ACC112 (cell line): ENCODE results near the gene GRK4.
"Not testable (repeated sequence)": the region's sequence is repeated elsewhere in the genome, so short reads cannot be mapped to it uniquely, and the experiment has no call there.

Source experiments
- H2AFZ ChIP-seq: fragments of 200-600 bp; sonication (generic); one replicate; pipeline ENCODE4 v1.6.0; 2017; ENCODE audit warnings: antibody characterized with exemption, low read length; ENCODE audit not compliant: unreplicated experiment
- H3K27ac ChIP-seq: fragments of 200-600 bp; sonication (generic); 2 replicates; pipeline ENCODE4 v1.5.1; 2014; ENCODE audit warnings: low read depth, mild to moderate bottlenecking, antibody characterized with exemption, low read length, moderate library complexity
- H3K27me3 ChIP-seq: fragments of 200-600 bp; sonication (generic); 2 replicates; pipeline ENCODE4 v1.6.1; 2014; ENCODE audit warnings: mild to moderate bottlenecking, antibody characterized with exemption, low read length, moderate library complexity, mixed read lengths; ENCODE audit not compliant: insufficient read depth
- H3K36me3 ChIP-seq: fragments of 200-600 bp; sonication (generic); 2 replicates; pipeline ENCODE4 v1.6.1; 2016; ENCODE audit warnings: mild to moderate bottlenecking, antibody characterized with exemption, low read length, moderate library complexity, mixed read lengths; ENCODE audit not compliant: insufficient read depth
- H3K4me1 ChIP-seq: fragments of 200-600 bp; sonication (generic); one replicate; pipeline ENCODE4 v1.6.1; 2016; ENCODE audit warnings: low read length, mixed read lengths; ENCODE audit not compliant: insufficient read depth, unreplicated experiment, control insufficient read depth
- H3K4me3 ChIP-seq: fragments of 200-600 bp; sonication (generic); 2 replicates; pipeline ENCODE4 v1.5.1; 2014; ENCODE audit warnings: mild to moderate bottlenecking, low read depth, low read length
- H3K79me2 ChIP-seq: fragments of 200-600 bp; sonication (generic); one replicate; pipeline ENCODE4 v1.6.0; 2016; ENCODE audit warnings: low read length; ENCODE audit not compliant: control insufficient read depth, unreplicated experiment, insufficient read depth

The GRK4 gene

DNA sequence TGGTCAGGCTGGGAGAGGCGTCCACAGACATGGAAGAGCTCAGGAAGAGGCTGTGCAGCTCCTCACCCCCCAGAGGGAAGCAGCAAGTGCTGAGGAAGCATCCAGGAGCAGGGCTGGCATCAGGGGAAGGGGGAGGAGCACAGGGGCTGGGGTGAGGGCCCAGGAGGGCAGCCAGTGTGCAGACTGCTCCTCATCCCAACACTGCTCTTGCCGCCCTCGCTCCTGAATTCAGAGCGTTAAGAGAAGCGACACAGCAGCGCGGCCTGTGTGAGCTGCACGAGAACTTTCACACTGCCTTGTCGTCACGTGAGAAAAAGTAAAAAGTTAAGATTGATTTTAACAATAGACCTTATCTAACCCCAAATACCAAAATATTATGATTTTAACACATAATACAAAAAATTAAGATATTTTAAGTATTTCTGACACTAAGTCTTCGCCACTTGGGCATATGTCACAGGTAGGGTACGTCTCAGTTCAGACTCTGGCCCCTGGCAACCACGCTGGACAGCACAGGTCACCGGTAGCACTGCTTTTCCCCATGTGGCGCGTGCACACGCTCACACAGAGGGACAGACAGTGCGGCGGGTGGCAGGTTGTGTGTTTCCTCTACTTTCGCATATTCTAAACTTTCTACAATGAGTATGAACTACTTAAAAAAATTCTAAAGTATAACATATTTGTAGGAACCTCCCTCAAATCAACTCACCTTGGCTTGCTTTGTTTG lies 19.8 kb upstream of the GRK4 start:
- Histone ChIP-seq H3K4me3 (no peak overlapping the region), H3K4me1 (no peaks in the 10 kb centered on the region), H3K27me3 (no peaks in the 10 kb centered on the region), H3K79me2 (no peaks in the 10 kb centered on the region), H2AFZ (no peak overlapping the region), H3K27ac (no peak overlapping the region), H3K36me3 (peaks cover 44% of the 10 kb centered on the region; the same call in 1 of the 2 replicates)

GRCh38 chr4:2944091-2944482 lies 19.3 kb upstream of the GRK4 start:
- no peak overlapping the region for H2AFZ ChIP-seq
- peaks cover 41% of the 10 kb centered on the region; the same call in 1 of the 2 replicates for H3K36me3 ChIP-seq
- H3K27ac ChIP-seq: no peak overlapping the region
- H3K4me1 ChIP-seq: no peaks in the 10 kb centered on the region
- H3K27me3 ChIP-seq: no peaks in the 10 kb centered on the region
- H3K79me2 ChIP-seq: no peaks in the 10 kb centered on the region
- no peak overlapping the region for H3K4me3 ChIP-seq

DNA sequence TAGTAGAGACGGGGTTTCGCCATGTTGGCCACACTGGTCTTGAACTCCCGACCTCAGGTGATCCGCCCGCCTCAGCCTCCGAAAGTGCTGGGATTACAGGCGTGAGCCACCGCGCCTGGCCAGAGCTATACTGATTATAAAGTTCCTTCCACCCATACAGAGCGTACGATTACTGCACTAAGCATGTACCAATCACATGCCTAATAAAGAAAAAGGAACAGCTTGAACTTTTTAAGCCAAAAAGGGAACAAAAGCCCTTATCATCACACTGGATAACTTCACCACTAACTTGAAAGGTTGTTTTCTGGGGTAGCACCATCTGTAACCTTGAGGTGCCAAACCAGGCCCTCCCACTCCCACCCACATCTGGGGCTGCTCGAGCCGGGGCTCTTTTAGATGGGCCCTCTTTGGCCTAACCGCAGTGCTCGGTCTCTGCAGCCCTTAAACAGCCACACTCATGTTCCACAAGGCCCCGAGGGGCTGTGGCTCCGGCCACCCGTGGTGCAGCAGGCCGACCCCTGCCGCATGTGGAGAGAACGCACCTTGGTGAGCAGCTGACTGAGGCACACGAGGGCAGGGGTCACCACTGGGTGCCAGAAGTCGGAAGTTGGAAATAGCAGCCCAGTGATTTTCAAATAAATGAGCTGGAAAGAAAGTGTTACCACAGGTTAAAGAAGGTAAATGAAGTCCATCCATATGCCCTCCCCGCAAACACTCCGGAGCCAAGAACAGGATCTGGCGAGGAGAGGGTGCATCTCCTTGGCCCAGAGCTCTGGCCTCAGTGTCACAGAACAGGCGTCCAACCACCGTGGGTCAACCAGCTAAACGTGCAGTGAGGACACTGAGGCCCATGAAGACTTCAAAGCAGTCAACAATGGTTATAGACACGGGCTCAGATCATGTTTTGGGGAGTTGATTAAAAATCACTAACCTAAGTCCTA lies 18.5 kb upstream of the GRK4 start:
- Histone ChIP-seq H3K79me2 (no peaks in the 10 kb centered on the region), H3K36me3 (peaks cover 37% of the 10 kb centered on the region; the same call in 1 of the 2 replicates), H3K27ac (no peak overlapping the region), H3K4me1 (no peaks in the 10 kb centered on the region), H3K4me3 (no peak overlapping the region), H3K27me3 (no peaks in the 10 kb centered on the region), H2AFZ (no peak overlapping the region)

DNA sequence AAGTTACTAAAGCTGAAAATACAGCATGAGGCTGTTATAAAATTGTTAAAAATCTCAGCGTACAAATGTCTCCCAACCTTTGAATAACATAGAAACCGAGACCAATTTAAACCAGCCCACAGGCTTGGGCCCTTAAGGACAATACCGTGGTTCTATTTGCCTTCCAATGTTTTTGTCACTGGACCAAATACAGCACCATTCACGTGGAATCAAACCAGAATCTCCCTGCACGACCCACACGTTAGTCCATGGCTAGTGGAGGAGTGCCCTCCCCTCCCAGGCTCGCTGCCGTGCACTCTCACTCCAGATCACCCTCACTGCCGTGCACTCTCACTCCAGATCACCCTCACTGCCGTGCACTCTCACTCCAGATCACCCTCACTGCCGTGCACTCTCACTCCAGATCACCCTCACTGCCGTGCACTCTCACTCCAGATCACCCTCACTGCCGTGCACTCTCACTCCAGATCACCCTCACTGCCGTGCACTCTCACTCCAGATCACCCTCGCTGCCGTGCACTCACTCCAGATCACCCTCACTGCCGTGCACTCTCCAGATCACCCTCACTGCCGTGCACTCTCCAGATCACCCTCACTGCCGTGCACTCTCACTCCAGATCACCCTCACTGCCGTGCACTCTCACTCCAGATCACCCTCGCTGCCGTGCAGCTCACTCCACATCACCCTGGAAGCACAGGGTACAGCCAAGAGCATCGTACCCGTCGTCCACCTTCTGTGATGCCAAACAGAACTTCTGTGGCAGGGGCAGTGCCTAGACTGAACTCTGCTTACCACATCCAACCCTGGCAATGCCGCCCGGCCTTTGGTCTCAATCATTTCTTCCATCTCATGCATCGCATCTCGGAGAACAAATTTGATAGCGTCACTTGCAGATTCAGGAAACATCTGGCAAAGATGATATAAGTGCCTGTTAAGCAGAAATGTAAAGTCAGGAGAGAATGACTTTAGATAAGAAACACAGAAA lies 17.5 kb upstream of the GRK4 start:
- H3K27ac ChIP-seq, H3K27me3 ChIP-seq, H3K79me2 ChIP-seq, H3K4me1 ChIP-seq, H2AFZ ChIP-seq, H3K4me3 ChIP-seq: not testable (repeated sequence)
- H3K36me3 ChIP-seq: peaks cover 31% of the 10 kb centered on the region; the same call in 1 of the 2 replicates

- no peak overlapping the region for H2AFZ ChIP-seq
- H3K27me3 ChIP-seq: no peaks in the 10 kb centered on the region
- H3K79me2 ChIP-seq: no peaks in the 10 kb centered on the region
These were observed 16.4 kb upstream of the GRK4 start for GRCh38 chr4:2946812-2947600.

GRCh38 chr4:2947926-2948325 lies 15.4 kb upstream of the GRK4 start:
- Histone ChIP-seq H3K79me2 (no peaks in the 10 kb centered on the region), H3K4me3 (no peak overlapping the region), H2AFZ (no peak overlapping the region), H3K27ac (no peak overlapping the region), H3K27me3 (no peaks in the 10 kb centered on the region), H3K36me3 (peaks cover 31% of the 10 kb centered on the region), H3K4me1 (no peaks in the 10 kb centered on the region)

More at GRCh38 chr4:2946812-2947600, 16.4 kb upstream of the GRK4 start:
- Histone ChIP-seq H3K4me1 (no peaks in the 10 kb centered on the region), H3K27ac (no peak overlapping the region), H3K36me3 (peaks cover 26% of the 10 kb centered on the region; the same call in 1 of the 2 replicates), H3K4me3 (no peak overlapping the region)

GRCh38 chr4:2948895-2949781 lies 14.2 kb upstream of the GRK4 start:
- Histone ChIP-seq H3K36me3 (peaks cover 37% of the 10 kb centered on the region), H2AFZ (no peak overlapping the region), H3K4me1 (no peaks in the 10 kb centered on the region), H3K4me3 (no peak overlapping the region), H3K27me3 (no peaks in the 10 kb centered on the region), H3K79me2 (no peaks in the 10 kb centered on the region), H3K27ac (no peak overlapping the region)

GRCh38 chr4:2949782-2950125 lies 13.6 kb upstream of the GRK4 start:
- Histone ChIP-seq H3K36me3 (peaks cover 41% of the 10 kb centered on the region), H3K79me2 (peaks cover 4% of the 10 kb centered on the region), H2AFZ (no peak overlapping the region), H3K4me1 (no peaks in the 10 kb centered on the region), H3K27ac (no peak overlapping the region), H3K27me3 (no peaks in the 10 kb centered on the region), H3K4me3 (no peak overlapping the region)
